ENCODE data around the gene MGAM2.
"Not testable (repeated sequence)": the region's sequence is repeated elsewhere in the genome, so short reads cannot be mapped to it uniquely, and the experiment has no call there.

MGAM2 gene

GRCh38 chr7:142100634-142101033 lies 10.9 kb upstream of the MGAM2 start:
- DNase-seq (ENCODE audit: low spot score): no peak
- Histone ChIP-seq H3K4me3 (no peak overlapping the region), H3K27ac (no peak overlapping the region)
- TF ChIP-seq, protein P1, sequence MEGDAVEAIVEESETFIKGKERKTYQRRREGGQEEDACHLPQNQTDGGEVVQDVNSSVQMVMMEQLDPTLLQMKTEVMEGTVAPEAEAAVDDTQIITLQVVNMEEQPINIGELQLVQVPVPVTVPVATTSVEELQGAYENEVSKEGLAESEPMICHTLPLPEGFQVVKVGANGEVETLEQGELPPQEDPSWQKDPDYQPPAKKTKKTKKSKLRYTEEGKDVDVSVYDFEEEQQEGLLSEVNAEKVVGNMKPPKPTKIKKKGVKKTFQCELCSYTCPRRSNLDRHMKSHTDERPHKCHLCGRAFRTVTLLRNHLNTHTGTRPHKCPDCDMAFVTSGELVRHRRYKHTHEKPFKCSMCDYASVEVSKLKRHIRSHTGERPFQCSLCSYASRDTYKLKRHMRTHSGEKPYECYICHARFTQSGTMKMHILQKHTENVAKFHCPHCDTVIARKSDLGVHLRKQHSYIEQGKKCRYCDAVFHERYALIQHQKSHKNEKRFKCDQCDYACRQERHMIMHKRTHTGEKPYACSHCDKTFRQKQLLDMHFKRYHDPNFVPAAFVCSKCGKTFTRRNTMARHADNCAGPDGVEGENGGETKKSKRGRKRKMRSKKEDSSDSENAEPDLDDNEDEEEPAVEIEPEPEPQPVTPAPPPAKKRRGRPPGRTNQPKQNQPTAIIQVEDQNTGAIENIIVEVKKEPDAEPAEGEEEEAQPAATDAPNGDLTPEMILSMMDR (IDR thresholded peaks at IDR 0.05): no peak

- H3K27ac ChIP-seq; H3K4me3 ChIP-seq; DNase-seq (ENCODE audit: low spot score): not testable (repeated sequence)
Observed at GRCh38 chr7:142101794-142102193, 9.7 kb upstream of the MGAM2 start.

- no peak for DNase-seq (ENCODE audit: low spot score)
- TF ChIP-seq, protein P1 (IDR thresholded peaks at IDR 0.05): no peak
- Histone ChIP-seq H3K27ac (no peak overlapping the region), H3K4me3 (no peak overlapping the region)
Observed at GRCh38 chr7:142104550-142105527, 6.7 kb upstream of the MGAM2 start.

GRCh38 chr7:142108728-142109505 lies 2.6 kb upstream of the MGAM2 start:
- H3K27ac ChIP-seq: no peak overlapping the region
- no peak overlapping the region for H3K4me3 ChIP-seq
- no peak for DNase-seq (ENCODE audit: low spot score)
- TF ChIP-seq, protein P1 (IDR thresholded peaks at IDR 0.05): no peak

GRCh38 chr7:142110098-142110497 lies 1.4 kb upstream of the MGAM2 start:
- no peak overlapping the region for H3K27ac ChIP-seq
- TF ChIP-seq, protein P1 (IDR thresholded peaks at IDR 0.05): no peak
- no peak for DNase-seq (ENCODE audit: low spot score)

DNA sequence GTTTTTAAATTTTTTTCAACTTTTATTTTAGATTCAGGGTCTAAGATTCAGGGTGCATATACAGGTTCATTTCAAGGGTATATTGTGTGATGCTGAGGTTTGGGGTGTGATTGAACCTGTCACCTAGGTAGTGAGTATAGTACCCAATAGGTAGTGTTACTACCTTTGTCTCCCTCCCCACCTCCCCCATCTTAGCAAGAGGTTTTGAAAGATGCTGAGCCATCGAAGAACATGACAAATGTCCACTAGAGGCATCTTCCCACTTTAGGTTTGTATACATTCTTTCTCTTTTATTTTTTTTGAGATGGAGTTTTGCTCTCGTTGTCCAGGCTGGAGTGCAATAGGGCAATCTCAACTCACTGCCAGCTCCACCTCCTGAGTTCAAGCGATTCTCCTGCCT lies 880 bp upstream of the MGAM2 start:
- no peak overlapping the region for H3K4me3 ChIP-seq
- DNase-seq (ENCODE audit: low spot score): no peak
- no peak overlapping the region for H3K27ac ChIP-seq
- TF ChIP-seq, protein P1 (IDR thresholded peaks at IDR 0.05): no peak

More at GRCh38 chr7:142110098-142110497, 1.4 kb upstream of the MGAM2 start:
- no peak overlapping the region for H3K4me3 ChIP-seq

GRCh38 chr7:142112086-142112485 lies 568 bp downstream of the MGAM2 start:
- no peak overlapping the region for H3K27ac ChIP-seq
- H3K4me3 ChIP-seq: no peak overlapping the region
- TF ChIP-seq, protein P1 (IDR thresholded peaks at IDR 0.05): no peak
- no peak for DNase-seq (ENCODE audit: low spot score)

Measured in coronary artery (tissue), 2 donors.